OCI-LY7 (cell line): ENCODE data around the gene ARHGEF1.

Source experiments
- EZH2phosphoT487 ChIP-seq: fragments of 200-600 bp; sonication (generic); IDR thresholded peaks from 2 replicates; pipeline ENCODE4 v1.6.1; 2018; ENCODE audit warnings: low read depth, borderline replicate concordance, mild to moderate bottlenecking, mixed run types, antibody characterized with exemption, low read length, moderate library complexity, mixed read lengths
- TF ChIP-seq, protein P1 (sequence below): fragments of 200-600 bp; sonication (generic); conservative IDR thresholded peaks from 2 replicates; pipeline ENCODE4 v1.5.1; 2014; ENCODE audit warnings: mild to moderate bottlenecking, antibody characterized with exemption, low read length, moderate library complexity, mixed read lengths

DNA sequence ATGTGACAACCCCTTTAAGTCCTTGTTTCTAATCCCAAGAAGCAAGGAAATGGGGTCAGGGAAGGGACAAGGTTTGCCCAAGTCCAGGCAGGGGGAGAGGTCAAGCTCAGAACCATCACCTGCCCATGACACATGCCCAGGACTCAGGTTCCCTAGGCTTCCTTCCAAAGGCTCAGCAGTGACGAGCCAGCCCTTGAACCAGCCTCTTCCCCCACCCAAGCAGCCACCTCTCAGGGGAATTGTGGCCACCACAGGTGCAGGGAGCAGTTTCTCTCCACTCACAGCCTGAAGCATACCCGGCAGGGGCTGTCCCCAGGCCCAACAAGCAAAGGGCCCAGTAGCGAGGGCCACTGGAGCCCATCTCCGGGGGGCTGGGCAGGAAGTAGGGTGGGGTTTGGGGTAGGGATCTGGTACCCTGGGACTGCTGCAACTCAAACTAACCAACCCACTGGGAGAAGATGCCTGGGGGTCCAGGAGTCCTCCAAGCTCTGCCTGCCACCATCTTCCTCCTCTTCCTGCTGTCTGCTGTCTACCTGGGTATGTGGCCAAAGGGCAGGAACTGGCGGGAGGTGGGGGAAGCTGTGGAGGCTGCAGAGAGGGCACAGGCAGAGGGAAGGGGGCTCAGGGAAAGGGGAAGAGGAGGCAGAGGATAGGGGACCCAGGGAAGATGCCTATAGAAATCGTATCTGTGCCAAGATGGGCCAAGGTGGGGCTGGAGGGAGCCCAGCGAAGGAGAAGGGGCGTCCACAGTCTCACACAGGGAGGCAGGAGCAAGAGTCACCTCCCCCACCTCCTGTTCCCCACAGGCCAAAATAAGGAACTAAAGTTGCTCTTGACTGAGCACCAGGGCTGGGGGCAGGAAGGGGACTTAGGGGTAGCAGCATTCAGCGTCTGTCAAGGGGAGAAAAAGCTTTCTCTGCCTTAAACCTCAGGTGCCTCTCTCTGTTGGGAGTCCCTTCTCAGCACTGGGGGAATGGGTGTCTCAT, 5.8 kb upstream of the ARHGEF1 start, which contains the start of gene CD79A:
- TF ChIP-seq, protein P1, sequence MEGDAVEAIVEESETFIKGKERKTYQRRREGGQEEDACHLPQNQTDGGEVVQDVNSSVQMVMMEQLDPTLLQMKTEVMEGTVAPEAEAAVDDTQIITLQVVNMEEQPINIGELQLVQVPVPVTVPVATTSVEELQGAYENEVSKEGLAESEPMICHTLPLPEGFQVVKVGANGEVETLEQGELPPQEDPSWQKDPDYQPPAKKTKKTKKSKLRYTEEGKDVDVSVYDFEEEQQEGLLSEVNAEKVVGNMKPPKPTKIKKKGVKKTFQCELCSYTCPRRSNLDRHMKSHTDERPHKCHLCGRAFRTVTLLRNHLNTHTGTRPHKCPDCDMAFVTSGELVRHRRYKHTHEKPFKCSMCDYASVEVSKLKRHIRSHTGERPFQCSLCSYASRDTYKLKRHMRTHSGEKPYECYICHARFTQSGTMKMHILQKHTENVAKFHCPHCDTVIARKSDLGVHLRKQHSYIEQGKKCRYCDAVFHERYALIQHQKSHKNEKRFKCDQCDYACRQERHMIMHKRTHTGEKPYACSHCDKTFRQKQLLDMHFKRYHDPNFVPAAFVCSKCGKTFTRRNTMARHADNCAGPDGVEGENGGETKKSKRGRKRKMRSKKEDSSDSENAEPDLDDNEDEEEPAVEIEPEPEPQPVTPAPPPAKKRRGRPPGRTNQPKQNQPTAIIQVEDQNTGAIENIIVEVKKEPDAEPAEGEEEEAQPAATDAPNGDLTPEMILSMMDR, result no peak
- TF ChIP-seq EZH2phosphoT487, result no peak
